ENCODE measurements around the gene PSMB3. TPM values are rescaled to one million over a fixed set of nuclear protein-coding genes. Genes with fewer than 3 reads are reported as not detected.
"Not testable (repeated sequence)": the region's sequence is repeated elsewhere in the genome, so short reads cannot be mapped to it uniquely, and the experiment has no call there.

Gene PSMB3
- total and polyA plus RNA-seq, 2 donors from 2014 or later, result 156 to 347 TPM

DNA sequence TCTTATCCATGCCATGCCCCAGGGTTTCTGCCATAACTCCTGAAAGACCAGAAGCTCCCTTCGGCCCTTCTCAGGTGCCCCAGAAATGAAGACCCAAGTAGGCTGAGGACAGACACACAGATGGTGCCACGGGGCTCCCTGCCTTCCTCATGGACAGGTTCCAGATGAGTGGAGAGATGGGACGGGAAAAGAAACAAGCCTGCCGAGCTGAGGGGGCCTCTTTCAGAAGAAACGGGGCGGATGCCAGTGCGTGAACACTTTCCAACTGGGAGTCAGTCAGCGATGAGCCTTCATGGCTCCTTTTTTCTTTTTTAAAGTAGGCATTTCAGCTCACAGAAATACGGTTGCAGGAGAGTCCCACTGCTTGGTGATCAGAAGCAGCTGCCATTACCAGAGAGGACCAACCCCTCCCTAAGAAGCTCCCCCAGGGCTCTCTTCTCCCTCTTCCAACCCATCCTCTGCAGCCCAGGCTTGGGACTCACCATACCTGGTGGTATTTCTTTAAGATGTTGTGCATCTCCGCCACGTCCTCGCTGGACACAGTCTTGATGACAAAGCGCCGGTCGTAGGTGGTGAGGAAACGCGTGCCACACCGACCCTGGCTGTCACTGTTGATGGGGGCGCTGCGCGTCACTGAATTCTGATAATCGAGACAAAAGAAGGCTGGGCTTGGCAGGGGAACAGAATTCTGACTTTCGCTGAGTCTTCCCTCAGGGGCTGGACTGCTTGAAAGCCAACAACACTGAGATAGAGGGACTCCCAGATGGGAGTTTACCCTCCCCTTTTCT lies 27.6 kb downstream of the PSMB3 start:
- no peak for DNase-seq
- Histone ChIP-seq H3K4me3 (ENCODE audit: low read length in 3 of 3) (no peak overlapping the region), H3K36me3 (ENCODE audit: control insufficient read depth in 2 of 3, insufficient read depth in 3 of 3, low read length in 3 of 3) (peaks cover 16 to 84% (median 66%) of the 10 kb centered on the region in 3 donors), H3K27ac (ENCODE audit: low read depth in 2 of 2, low read length in 2 of 2) (no peak overlapping the region), H3K9me3 (ENCODE audit: control insufficient read depth in 2 of 3, insufficient read depth in 1 of 3, low read length in 3 of 3) (no peaks in the 10 kb centered on the region), H3K9ac (ENCODE audit: low read length in 3 of 3) (no peak overlapping the region), H3K27me3 (ENCODE audit: control insufficient read depth, insufficient read depth, low read length) (no peaks in the 10 kb centered on the region), H3K4me1 (ENCODE audit: control insufficient read depth in 2 of 3, insufficient read depth in 2 of 3, low read depth in 1 of 3, low read length in 3 of 3) (no peaks in the 10 kb centered on the region)
- FAIRE-seq, result no peak
- TF ChIP-seq CTCF (IDR thresholded peaks at IDR 0.05; ENCODE audit: borderline replicate concordance, extremely low read depth, insufficient read depth), result no peak
- intact Hi-C loops (cut with DNase I), result no loop called here

DNA sequence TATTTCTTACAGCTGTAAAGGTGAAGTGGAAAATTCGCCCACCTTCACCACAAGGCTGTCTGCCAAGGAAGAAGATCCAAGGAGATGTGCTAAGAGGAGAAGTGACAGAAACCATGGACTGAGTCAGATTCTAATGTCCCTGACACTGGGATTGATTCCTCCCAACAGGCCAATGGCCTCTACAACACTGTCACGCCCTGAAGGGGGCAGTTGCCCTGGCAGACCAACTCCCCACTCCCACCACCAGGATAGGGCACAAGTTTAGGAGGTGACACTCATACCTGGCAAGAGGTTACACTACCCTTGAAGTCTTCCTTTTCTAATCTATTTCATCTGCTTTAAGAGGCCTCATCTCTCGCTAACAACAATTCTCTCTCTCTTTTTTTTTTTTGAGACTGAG lies 30.7 kb downstream of the PSMB3 start:
- no peak for TF ChIP-seq CTCF (IDR thresholded peaks at IDR 0.05; ENCODE audit: borderline replicate concordance, extremely low read depth, insufficient read depth)
- Histone ChIP-seq H3K36me3 (ENCODE audit: control insufficient read depth in 2 of 3, insufficient read depth in 3 of 3, low read length in 3 of 3) (peaks cover 22 to 77% (median 62%) of the 10 kb centered on the region in 3 donors), H3K9ac (ENCODE audit: low read length in 3 of 3) (no peak overlapping the region), H3K27me3 (ENCODE audit: control insufficient read depth, insufficient read depth, low read length) (no peaks in the 10 kb centered on the region), H3K27ac (ENCODE audit: low read depth in 2 of 2, low read length in 2 of 2) (no peak overlapping the region), H3K9me3 (ENCODE audit: control insufficient read depth in 2 of 3, insufficient read depth in 1 of 3, low read length in 3 of 3) (no peaks in the 10 kb centered on the region), H3K4me1 (ENCODE audit: control insufficient read depth in 2 of 3, insufficient read depth in 2 of 3, low read depth in 1 of 3, low read length in 3 of 3) (no peaks in the 10 kb centered on the region), H3K4me3 (ENCODE audit: low read length in 3 of 3) (no peak overlapping the region)
- intact Hi-C loops (cut with DNase I), result no loop called here
- DNase-seq (no peak), FAIRE-seq (no peak)

- H3K27ac ChIP-seq (ENCODE audit: low read depth in 2 of 2, low read length in 2 of 2), result no peak overlapping the region
- H3K4me1 ChIP-seq (ENCODE audit: control insufficient read depth in 2 of 3, insufficient read depth in 2 of 3, low read depth in 1 of 3, low read length in 3 of 3), result peaks cover 0 to 5% (median 4%) of the 10 kb centered on the region in 3 donors
- peaks cover 18 to 45% (median 37%) of the 10 kb centered on the region in 3 donors for H3K36me3 ChIP-seq (ENCODE audit: control insufficient read depth in 2 of 3, insufficient read depth in 3 of 3, low read length in 3 of 3)
- intact Hi-C loops (cut with DNase I), result no loop called here
- H3K4me3 ChIP-seq (ENCODE audit: low read length in 3 of 3), result no peak overlapping the region
- H3K9me3 ChIP-seq (ENCODE audit: control insufficient read depth in 2 of 3, insufficient read depth in 1 of 3, low read length in 3 of 3), result no peaks in the 10 kb centered on the region
- H3K9ac ChIP-seq (ENCODE audit: low read length in 3 of 3), result no peak overlapping the region
- TF ChIP-seq CTCF (IDR thresholded peaks at IDR 0.05; ENCODE audit: borderline replicate concordance, extremely low read depth, insufficient read depth), result no peak
- H3K27me3 ChIP-seq (ENCODE audit: control insufficient read depth, insufficient read depth, low read length), result no peaks in the 10 kb centered on the region
- DNase-seq, result no peak
- no peak for FAIRE-seq
Measured at GRCh38 chr17:38786372-38786771, 33.8 kb downstream of the PSMB3 start.

GRCh38 chr17:38787999-38788398 lies 35.5 kb downstream of the PSMB3 start:
- H3K9me3 ChIP-seq (ENCODE audit: control insufficient read depth in 2 of 3, insufficient read depth in 1 of 3, low read length in 3 of 3); H3K27me3 ChIP-seq (ENCODE audit: control insufficient read depth, insufficient read depth, low read length); H3K27ac ChIP-seq (ENCODE audit: low read depth in 2 of 2, low read length in 2 of 2); DNase-seq; FAIRE-seq; H3K9ac ChIP-seq (ENCODE audit: low read length in 3 of 3); H3K4me1 ChIP-seq (ENCODE audit: control insufficient read depth in 2 of 3, insufficient read depth in 2 of 3, low read depth in 1 of 3, low read length in 3 of 3); intact Hi-C loops (cut with DNase I); H3K4me3 ChIP-seq (ENCODE audit: low read length in 3 of 3): not testable (repeated sequence)
- peaks cover 13 to 36% (median 27%) of the 10 kb centered on the region in 3 donors for H3K36me3 ChIP-seq (ENCODE audit: control insufficient read depth in 2 of 3, insufficient read depth in 3 of 3, low read length in 3 of 3)
